Measurements from ENCODE around the gene CGA.

Gene CGA

GRCh38 chr6:87101067-87101466 is 6.2 kb upstream of the CGA start:
- no peak overlapping the region for H3K27ac ChIP-seq (ENCODE audit: low read depth, low read length, poor library complexity, severe bottlenecking)
- no peaks in the 10 kb centered on the region for H3K79me2 ChIP-seq (ENCODE audit: insufficient read depth, low read length)
- H3K4me2 ChIP-seq (ENCODE audit: low read length): no peak overlapping the region
- H3K9ac ChIP-seq (ENCODE audit: low read length): no peak overlapping the region
- H3K9me2 ChIP-seq (ENCODE audit: low read depth, low read length): no peaks in the 10 kb centered on the region; the same call in 1 of the 2 replicates
- no peaks in the 10 kb centered on the region for H3K36me3 ChIP-seq (ENCODE audit: insufficient read depth, low read length)
- no peaks in the 10 kb centered on the region for H3K9me3 ChIP-seq (ENCODE audit: low read length)
- no peaks in the 10 kb centered on the region for H3K27me3 ChIP-seq (ENCODE audit: insufficient read depth, low read length)
- no peaks in the 10 kb centered on the region for H4K20me1 ChIP-seq (ENCODE audit: insufficient read depth, low read length)
- no peaks in the 10 kb centered on the region for H3F3A ChIP-seq (ENCODE audit: insufficient read depth, low read length)
- no peak overlapping the region for H3K4me3 ChIP-seq (ENCODE audit: low read depth, low read length, poor library complexity, severe bottlenecking)
- no peak overlapping the region for H2AFZ ChIP-seq (ENCODE audit: low read length)
- no peaks in the 10 kb centered on the region for H3K4me1 ChIP-seq (ENCODE audit: insufficient read depth, low read length, severe bottlenecking)
- TF ChIP-seq, protein P1, sequence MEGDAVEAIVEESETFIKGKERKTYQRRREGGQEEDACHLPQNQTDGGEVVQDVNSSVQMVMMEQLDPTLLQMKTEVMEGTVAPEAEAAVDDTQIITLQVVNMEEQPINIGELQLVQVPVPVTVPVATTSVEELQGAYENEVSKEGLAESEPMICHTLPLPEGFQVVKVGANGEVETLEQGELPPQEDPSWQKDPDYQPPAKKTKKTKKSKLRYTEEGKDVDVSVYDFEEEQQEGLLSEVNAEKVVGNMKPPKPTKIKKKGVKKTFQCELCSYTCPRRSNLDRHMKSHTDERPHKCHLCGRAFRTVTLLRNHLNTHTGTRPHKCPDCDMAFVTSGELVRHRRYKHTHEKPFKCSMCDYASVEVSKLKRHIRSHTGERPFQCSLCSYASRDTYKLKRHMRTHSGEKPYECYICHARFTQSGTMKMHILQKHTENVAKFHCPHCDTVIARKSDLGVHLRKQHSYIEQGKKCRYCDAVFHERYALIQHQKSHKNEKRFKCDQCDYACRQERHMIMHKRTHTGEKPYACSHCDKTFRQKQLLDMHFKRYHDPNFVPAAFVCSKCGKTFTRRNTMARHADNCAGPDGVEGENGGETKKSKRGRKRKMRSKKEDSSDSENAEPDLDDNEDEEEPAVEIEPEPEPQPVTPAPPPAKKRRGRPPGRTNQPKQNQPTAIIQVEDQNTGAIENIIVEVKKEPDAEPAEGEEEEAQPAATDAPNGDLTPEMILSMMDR (IDR thresholded peaks at IDR 0.05; ENCODE audit: low read length): no peak
- no peak for TF ChIP-seq EZH2 (IDR thresholded peaks at IDR 0.05; ENCODE audit: borderline replicate concordance, low read length)

DNA sequence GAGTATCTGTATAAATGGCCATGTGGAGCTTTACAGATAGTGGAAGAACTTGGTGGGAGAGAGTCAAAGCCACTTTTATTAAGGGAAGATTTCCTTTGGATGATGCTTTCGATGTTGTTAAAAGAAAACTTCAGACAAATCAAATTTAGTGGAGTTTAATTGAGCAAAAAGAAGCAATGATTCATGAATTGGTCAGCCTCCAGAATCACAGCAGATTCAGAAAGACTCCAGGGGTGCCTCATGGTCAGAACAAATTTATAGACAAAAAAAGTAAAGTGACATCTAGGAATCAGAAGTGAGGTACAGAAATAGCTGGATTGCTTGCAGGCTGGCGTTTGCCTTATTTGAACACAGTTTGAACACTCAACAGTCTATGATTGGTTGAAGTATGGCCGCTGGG is 5.3 kb upstream of the CGA start:
- no peaks in the 10 kb centered on the region for H3K27me3 ChIP-seq (ENCODE audit: insufficient read depth, low read length)

DNA sequence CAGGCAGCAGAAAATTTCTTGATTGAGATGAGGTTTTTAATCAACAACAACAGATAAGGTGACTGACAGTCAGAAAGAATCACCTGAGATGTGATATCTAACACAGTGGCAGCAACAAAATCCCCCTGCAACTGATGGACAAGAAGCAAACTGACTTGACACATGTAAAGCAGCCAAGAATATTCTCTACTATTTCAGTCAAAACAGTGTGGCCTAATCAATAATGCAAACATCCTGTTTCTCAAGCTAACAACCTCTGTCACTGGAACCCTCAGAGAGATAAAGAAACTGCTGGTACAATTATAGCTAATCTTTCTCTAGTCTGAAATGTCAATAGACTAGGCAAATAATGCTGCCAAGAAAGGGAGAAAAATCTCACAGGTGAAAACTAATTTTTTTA is 4.6 kb upstream of the CGA start:
- Histone ChIP-seq H3K27ac (ENCODE audit: low read depth, low read length, poor library complexity, severe bottlenecking) (no peak overlapping the region), H2AFZ (ENCODE audit: low read length) (no peak overlapping the region), H3F3A (ENCODE audit: insufficient read depth, low read length) (no peaks in the 10 kb centered on the region), H3K9me2 (ENCODE audit: low read depth, low read length) (no peaks in the 10 kb centered on the region), H3K4me3 (ENCODE audit: low read depth, low read length, poor library complexity, severe bottlenecking) (no peak overlapping the region), H3K9ac (ENCODE audit: low read length) (no peak overlapping the region), H4K20me1 (ENCODE audit: insufficient read depth, low read length) (no peaks in the 10 kb centered on the region), H3K4me1 (ENCODE audit: insufficient read depth, low read length, severe bottlenecking) (no peaks in the 10 kb centered on the region), H3K4me2 (ENCODE audit: low read length) (no peak overlapping the region), H3K36me3 (ENCODE audit: insufficient read depth, low read length) (no peaks in the 10 kb centered on the region), H3K9me3 (ENCODE audit: low read length) (no peaks in the 10 kb centered on the region), H3K27me3 (ENCODE audit: insufficient read depth, low read length) (no peaks in the 10 kb centered on the region), H3K79me2 (ENCODE audit: insufficient read depth, low read length) (no peaks in the 10 kb centered on the region)
- TF ChIP-seq, protein P1 (IDR thresholded peaks at IDR 0.05; ENCODE audit: low read length): no peak
- no peak for TF ChIP-seq EZH2 (IDR thresholded peaks at IDR 0.05; ENCODE audit: borderline replicate concordance, low read length)

More for the DNA sequence above, 5.3 kb upstream of the CGA start:
- Histone ChIP-seq H3K36me3 (ENCODE audit: insufficient read depth, low read length) (no peaks in the 10 kb centered on the region), H3K79me2 (ENCODE audit: insufficient read depth, low read length) (no peaks in the 10 kb centered on the region), H3K4me3 (ENCODE audit: low read depth, low read length, poor library complexity, severe bottlenecking) (no peak overlapping the region), H2AFZ (ENCODE audit: low read length) (no peak overlapping the region), H3K4me2 (ENCODE audit: low read length) (no peak overlapping the region), H4K20me1 (ENCODE audit: insufficient read depth, low read length) (no peaks in the 10 kb centered on the region), H3K9me3 (ENCODE audit: low read length) (no peaks in the 10 kb centered on the region), H3K4me1 (ENCODE audit: insufficient read depth, low read length, severe bottlenecking) (no peaks in the 10 kb centered on the region), H3F3A (ENCODE audit: insufficient read depth, low read length) (no peaks in the 10 kb centered on the region), H3K9ac (ENCODE audit: low read length) (no peak overlapping the region), H3K9me2 (ENCODE audit: low read depth, low read length) (no peaks in the 10 kb centered on the region; the same call in 1 of the 2 replicates), H3K27ac (ENCODE audit: low read depth, low read length, poor library complexity, severe bottlenecking) (no peak overlapping the region)
- TF ChIP-seq EZH2 (IDR thresholded peaks at IDR 0.05; ENCODE audit: borderline replicate concordance, low read length): no peak
- TF ChIP-seq, protein P1 (IDR thresholded peaks at IDR 0.05; ENCODE audit: low read length): no peak
